Bronchial epithelial cell (primary cell): ENCODE data around the gene COL17A1. TPM values are rescaled to one million over a fixed set of nuclear protein-coding genes. Genes with fewer than 3 reads are reported as not detected.

Experiments
- DNase-seq: peaks from one replicate; pipeline ENCODE4 v3.0.0-alpha.2; 2010; ENCODE audit warnings: low read depth
- FAIRE-seq: peaks from 2 replicates; lab custom pipeline; 2011; peaks lifted over from hg19 to GRCh38; lab: Jason Lieb, UNC
- H3K27me3 ChIP-seq: 2 replicates; pipeline ENCODE4 v1.5.1; 2011; ENCODE audit warnings: low read length; ENCODE audit not compliant: control insufficient read depth, insufficient read depth
- H3K36me3 ChIP-seq: 2 replicates; pipeline ENCODE4 v1.5.1; 2011; ENCODE audit warnings: low read length; ENCODE audit not compliant: control insufficient read depth, insufficient read depth
- H3K4me3 ChIP-seq: 2 replicates; pipeline ENCODE4 v1.5.1; 2011; ENCODE audit warnings: mild to moderate bottlenecking, low read depth, low read length, control low read depth
- total RNA-seq: library from RNA; depleted of rRNA; stranded (reverse); fragments of >200 nt; gene quantifications from 2 replicates; pipeline ENCODE4 v1.2.1, GENCODE V29; 2014
- TF ChIP-seq, protein P1 (sequence below): IDR thresholded peaks from 2 replicates; pipeline ENCODE4 v1.5.1; 2011; ENCODE audit warnings: mild to moderate bottlenecking, moderate library complexity, low read length, control low read depth, inconsistent platforms; ENCODE audit not compliant: insufficient read depth, severe bottlenecking

The COL17A1 gene
- total RNA-seq, 1 donor from 2014 or later = 594 TPM

DNA sequence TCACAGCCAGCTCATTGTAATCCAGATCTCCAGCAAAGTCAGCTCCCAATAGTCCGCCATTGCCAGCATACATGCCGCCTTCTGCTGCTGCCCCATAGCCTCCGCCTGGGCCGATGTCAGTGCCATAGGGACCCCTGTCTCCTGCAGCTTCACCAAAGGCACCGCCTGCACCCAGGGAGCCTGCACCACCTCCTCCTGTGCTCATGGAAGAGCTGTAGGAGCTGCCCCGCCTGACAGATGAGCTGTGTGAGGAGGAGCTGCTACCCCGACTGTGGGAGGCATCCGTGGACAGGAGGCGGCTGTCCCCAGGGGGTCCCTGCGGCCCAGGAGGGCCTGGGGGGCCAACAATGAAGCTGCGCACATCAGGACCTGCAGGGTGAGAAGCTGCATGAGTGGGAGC lies 51.7 kb downstream of the COL17A1 start:
- TF ChIP-seq, protein P1, sequence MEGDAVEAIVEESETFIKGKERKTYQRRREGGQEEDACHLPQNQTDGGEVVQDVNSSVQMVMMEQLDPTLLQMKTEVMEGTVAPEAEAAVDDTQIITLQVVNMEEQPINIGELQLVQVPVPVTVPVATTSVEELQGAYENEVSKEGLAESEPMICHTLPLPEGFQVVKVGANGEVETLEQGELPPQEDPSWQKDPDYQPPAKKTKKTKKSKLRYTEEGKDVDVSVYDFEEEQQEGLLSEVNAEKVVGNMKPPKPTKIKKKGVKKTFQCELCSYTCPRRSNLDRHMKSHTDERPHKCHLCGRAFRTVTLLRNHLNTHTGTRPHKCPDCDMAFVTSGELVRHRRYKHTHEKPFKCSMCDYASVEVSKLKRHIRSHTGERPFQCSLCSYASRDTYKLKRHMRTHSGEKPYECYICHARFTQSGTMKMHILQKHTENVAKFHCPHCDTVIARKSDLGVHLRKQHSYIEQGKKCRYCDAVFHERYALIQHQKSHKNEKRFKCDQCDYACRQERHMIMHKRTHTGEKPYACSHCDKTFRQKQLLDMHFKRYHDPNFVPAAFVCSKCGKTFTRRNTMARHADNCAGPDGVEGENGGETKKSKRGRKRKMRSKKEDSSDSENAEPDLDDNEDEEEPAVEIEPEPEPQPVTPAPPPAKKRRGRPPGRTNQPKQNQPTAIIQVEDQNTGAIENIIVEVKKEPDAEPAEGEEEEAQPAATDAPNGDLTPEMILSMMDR = no peak
- FAIRE-seq (no peak), DNase-seq (no peak)
- no peaks in the 10 kb centered on the region for H3K27me3 ChIP-seq
- H3K4me3 ChIP-seq = no peak overlapping the region
- peaks cover 41% of the 10 kb centered on the region for H3K36me3 ChIP-seq

DNA sequence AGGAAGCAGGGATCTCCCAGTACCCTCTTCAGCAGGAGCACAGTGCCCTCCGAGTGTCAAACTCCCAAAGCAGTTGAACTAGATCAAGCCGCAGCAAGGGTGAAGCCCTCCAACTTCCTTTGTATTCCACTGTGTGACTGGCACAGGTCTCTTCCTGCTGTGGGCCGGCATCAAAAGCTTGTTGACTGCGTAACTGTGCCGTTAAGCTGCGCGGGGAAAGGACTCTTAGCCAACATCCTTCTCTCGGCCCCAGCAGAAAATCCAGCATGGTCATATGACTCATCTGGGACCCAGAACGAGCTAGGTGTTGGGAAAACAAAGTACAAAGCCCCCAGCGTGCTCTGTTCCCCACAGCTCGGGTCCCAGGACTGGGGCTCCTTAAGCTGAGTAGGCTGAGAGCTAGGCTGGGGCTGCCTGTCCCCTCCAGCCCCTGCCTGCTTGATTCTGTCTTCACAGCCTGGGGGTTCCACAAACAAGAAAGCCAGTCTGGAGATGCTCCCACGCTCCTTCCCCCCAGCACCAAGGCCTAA lies 52.2 kb downstream of the COL17A1 start:
- FAIRE-seq (no peak), DNase-seq (no peak)
- Histone ChIP-seq H3K27me3 (no peaks in the 10 kb centered on the region), H3K4me3 (no peak overlapping the region), H3K36me3 (peaks cover 41% of the 10 kb centered on the region)
- TF ChIP-seq, protein P1 = no peak

DNA sequence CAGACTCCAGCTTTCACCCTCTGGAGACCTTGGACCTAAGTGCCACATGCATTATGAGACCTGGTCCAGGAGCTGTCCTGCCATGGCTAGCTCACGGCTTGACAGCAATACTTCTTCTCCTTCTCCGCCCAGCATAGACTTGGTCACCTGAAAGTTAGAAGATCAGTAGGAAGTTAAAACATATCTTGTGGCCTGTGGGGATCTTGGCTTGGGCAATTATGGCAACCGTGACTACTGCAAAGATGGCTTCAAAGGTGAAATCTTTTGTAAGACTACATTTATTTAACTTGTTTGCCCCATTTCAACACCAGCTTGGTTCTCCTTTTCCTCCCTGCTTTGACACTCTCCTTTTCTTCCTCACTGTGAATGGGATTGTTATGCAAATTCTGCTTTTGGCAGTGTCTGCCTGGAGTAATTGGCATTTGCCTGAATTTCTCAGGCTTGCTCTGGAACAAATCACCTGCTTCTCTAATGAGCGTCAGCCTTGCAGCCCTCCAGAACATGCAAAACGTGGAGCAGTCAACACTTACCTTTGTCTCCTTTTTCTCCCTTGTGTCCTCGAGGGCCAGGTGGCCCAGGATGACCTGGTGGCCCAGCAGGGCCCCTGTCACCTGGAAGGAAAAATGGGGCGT lies 53.4 kb downstream of the COL17A1 start:
- no peak for DNase-seq
- no peak overlapping the region for H3K4me3 ChIP-seq
- no peaks in the 10 kb centered on the region for H3K27me3 ChIP-seq
- TF ChIP-seq, protein P1 = no peak
- FAIRE-seq = no peak
- peaks cover 36% of the 10 kb centered on the region for H3K36me3 ChIP-seq

DNA sequence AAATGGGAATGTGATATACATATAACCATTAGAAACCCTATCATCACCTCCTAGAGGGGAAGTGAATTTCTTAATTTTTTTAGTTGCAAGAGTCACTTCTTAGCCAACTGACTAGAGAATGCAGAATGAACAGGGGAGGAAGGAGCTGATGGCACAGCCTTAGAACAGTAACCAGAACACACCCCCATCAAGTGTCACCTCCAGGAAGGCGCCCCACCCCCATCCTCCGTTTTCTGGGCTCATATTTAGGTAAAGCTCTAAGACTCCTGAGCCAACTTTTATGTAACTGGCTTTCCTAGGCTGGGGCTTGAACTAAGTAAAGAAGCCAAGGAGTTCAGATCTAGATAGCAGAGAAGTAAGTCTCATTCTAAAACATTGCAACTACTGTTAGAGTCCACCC lies 54.0 kb downstream of the COL17A1 start:
- TF ChIP-seq, protein P1 = no peak
- no peaks in the 10 kb centered on the region for H3K27me3 ChIP-seq
- no peak for FAIRE-seq
- no peak overlapping the region for H3K4me3 ChIP-seq
- DNase-seq = no peak
- peaks cover 31% of the 10 kb centered on the region for H3K36me3 ChIP-seq

DNA sequence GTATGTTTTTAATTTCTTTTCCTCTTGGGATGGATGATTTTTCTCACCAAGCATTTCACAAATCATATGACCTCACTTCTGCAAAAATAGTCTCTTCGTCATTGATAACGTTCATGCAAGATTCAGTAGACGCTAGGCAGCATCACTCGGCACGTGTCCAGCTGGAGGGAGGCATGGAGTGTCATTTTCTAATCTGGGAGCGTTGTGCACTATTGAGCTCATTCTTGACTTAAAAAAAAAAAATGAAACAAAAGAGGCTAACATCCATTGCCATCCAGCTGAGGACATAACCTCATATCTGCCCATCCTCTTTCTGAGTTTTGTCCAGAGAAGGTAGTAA lies 56.2 kb downstream of the COL17A1 start:
- Histone ChIP-seq H3K36me3 (peaks cover 20% of the 10 kb centered on the region), H3K4me3 (no peak overlapping the region), H3K27me3 (no peaks in the 10 kb centered on the region)
- TF ChIP-seq, protein P1 = no peak
- FAIRE-seq (no peak), DNase-seq (no peak)
